Right lobe of liver (tissue), 6 donors: ENCODE measurements around the gene ASCC3. TPM values are rescaled to one million over a fixed set of nuclear protein-coding genes. Genes with fewer than 3 reads are reported as not detected.

Experiments used
- ATAC-seq, 4 donors: fragments of 200-7000 bp; cut with Tn5 transposase; one replicate each; pipeline ENCODE4 v1.9.1; 2020; ENCODE audit warnings: mild to moderate bottlenecking in 4 of 4, moderate library complexity in 4 of 4
- DNase-seq, 3 donors: peaks; one replicate each; pipeline ENCODE4 v3.0.0-alpha.2; 2020
- H3K27ac ChIP-seq, 3 donors: fragments of 200-600 bp; one replicate each; pipeline ENCODE4 v1.8.0; 2022
- H3K27me3 ChIP-seq, 2 donors: fragments of 200-600 bp; one replicate each; pipeline ENCODE4 v1.8.0; 2022
- H3K36me3 ChIP-seq, 4 donors: fragments of 200-600 bp; sonication (generic) in 1 of 4; one replicate each; pipeline versions ENCODE4 v1.5.1 to v1.8.0; 2017 to 2022; ENCODE audit warnings: control low read depth in 1 of 4
- H3K4me1 ChIP-seq, 4 donors: fragments of 200-600 bp; sonication (generic) in 1 of 4; one replicate each; pipeline versions ENCODE4 v1.5.1 to v1.8.0; 2017 to 2022; ENCODE audit warnings: control low read depth in 1 of 4
- H3K4me3 ChIP-seq, 3 donors: fragments of 200-600 bp; one replicate each; pipeline ENCODE4 v1.8.0; 2022
- H3K9me3 ChIP-seq, 4 donors: fragments of 200-600 bp; sonication (generic) in 1 of 4; one replicate each; pipeline versions ENCODE4 v1.5.1 to v1.8.0; 2017 to 2022; ENCODE audit warnings: control low read depth in 1 of 4
- POLR2A ChIP-seq: fragments of 450-650 bp; IDR thresholded peaks from one replicate; pipeline ENCODE4 v1.6.1; 2017; ENCODE audit warnings: antibody characterized with exemption, mild to moderate bottlenecking
- WGBS: methylation state at CpG from one replicate; pipeline ENCODE4 v1.1.6; 2018; ENCODE audit warnings: low coverage, low lambda C conversion rate; ENCODE audit not compliant: insufficient coverage; ENCODE audit errors: missing lambda C conversion rate; 5-methylcytosine and 5-hydroxymethylcytosine counted together
- intact Hi-C, 2 donors: fragments of 100-400 bp; cut with DNase I; formaldehyde crosslinking; loops; one replicate each; pipeline versions ENCODE4 v1.11.2 to v1.14.1; 2022
- total RNA-seq, 6 experiments: library from RNA; depleted of rRNA in 2 of 6; stranded (reverse); fragments of >200 nt in 2 of 6; fragmentation: NEBNext Ultra II Directional in 3 of 6; extraction: Animal tissue kit (Norgen Biotek cat#: 25700) in 3 of 6; gene quantifications; one replicate each; pipeline versions ENCODE4 v1.1.0 to v1.2.4, GENCODE V29; 2016 to 2023
- TF ChIP-seq, protein P1 (sequence below), 4 donors: fragments of 200-600 bp in 3 of 4; fragments of 450-650 bp in 1 of 4; IDR thresholded peaks; one replicate each; pipeline versions ENCODE4 v1.5.1 to v1.8.0; 2016 to 2022; ENCODE audit warnings: antibody characterized with exemption in 4 of 4, mild to moderate bottlenecking in 2 of 4
- donor health status: DM: no; HTN: yes; CAD: no.
- donor health status: DM: no; HTN: no; CAD: no.
- donor health status: DM: no; HTN: no; CAD: no.
- donor health status: DM: no; HTN: yes; CAD: no.
- donor health status: DM: no; HTN: yes; CAD: no.

ASCC3 gene
- total RNA-seq, 6 experiments from 2014 or later = 17.0 to 28.2 (median 24.9) TPM

DNA sequence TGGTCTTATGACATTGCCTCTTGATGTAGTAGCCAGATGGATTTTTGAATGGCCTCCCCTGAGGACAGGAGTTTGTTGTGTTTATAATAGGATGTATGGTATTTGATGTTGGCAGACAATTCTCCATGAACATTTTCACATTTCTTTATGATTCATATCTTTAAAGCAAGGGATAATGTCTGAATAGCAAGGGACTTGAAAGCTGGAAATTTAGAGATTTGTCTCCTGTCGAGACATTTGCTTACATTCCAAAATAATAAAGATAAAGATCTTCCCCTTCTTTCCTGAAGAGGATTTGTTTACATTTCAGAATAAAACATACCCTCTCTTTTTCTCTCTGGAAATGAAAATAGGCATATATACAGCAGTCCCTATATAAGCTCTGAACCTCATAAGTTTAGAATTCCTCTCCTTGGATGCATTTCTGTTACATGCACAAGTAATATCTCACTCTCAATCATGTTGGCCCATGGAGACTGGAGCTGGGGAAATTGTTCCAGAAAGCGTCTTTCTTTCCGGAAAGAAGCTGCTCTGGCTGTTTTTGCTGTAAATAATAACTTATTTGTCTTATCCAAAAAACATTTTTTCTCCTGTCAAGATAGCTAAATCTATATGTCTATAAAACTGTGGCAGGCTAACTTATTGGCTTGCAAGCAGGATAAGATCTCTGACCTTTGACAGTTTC lies 42.5 kb upstream of the ASCC3 start:
- no peaks in the 10 kb centered on the region for H3K36me3 ChIP-seq
- no peaks in the 10 kb centered on the region for H3K9me3 ChIP-seq
- DNase-seq = no peak
- 52% methylated on average over 3 of the region's 3 CpGs for WGBS
- intact Hi-C loops = no loop called here
- no peaks in the 10 kb centered on the region for H3K27me3 ChIP-seq
- H3K27ac ChIP-seq = no peak overlapping the region
- no peak for ATAC-seq
- H3K4me1 ChIP-seq = no peaks in the 10 kb centered on the region
- TF ChIP-seq, protein P1, sequence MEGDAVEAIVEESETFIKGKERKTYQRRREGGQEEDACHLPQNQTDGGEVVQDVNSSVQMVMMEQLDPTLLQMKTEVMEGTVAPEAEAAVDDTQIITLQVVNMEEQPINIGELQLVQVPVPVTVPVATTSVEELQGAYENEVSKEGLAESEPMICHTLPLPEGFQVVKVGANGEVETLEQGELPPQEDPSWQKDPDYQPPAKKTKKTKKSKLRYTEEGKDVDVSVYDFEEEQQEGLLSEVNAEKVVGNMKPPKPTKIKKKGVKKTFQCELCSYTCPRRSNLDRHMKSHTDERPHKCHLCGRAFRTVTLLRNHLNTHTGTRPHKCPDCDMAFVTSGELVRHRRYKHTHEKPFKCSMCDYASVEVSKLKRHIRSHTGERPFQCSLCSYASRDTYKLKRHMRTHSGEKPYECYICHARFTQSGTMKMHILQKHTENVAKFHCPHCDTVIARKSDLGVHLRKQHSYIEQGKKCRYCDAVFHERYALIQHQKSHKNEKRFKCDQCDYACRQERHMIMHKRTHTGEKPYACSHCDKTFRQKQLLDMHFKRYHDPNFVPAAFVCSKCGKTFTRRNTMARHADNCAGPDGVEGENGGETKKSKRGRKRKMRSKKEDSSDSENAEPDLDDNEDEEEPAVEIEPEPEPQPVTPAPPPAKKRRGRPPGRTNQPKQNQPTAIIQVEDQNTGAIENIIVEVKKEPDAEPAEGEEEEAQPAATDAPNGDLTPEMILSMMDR (IDR thresholded peaks at IDR 0.05) = no peak
- no peak for TF ChIP-seq POLR2A
- H3K4me3 ChIP-seq = no peak overlapping the region

DNA sequence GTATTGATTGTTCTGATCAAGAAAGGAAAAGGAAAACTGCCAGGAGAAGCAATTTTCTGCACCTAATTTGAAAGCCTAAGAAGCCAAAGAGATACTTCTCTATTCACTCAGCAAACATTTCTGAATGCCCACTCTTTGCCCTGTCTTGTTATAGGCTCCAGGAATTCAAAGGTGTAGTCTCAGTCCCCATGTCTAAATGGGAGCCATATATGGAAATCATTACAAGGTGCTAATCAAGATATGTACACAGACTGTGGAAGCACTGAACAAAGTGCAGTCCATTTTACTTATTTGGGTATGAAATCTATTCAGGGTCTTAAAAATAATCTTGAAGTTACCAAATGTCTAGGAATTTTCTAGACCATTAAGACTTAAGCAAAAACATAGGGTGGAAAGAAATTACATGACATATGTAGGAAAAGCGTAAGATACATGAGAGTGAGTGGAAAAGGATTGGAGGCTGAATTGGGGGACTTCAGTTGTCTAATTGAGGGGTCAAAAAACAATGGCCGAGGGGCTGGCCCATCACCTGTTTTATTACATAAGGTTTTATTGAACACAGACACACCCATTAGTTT lies 39.0 kb upstream of the ASCC3 start:
- ATAC-seq (no peak), DNase-seq (no peak)
- Histone ChIP-seq H3K4me3 (no peak overlapping the region), H3K4me1 (no peaks in the 10 kb centered on the region), H3K27me3 (no peaks in the 10 kb centered on the region), H3K27ac (no peak overlapping the region), H3K36me3 (no peaks in the 10 kb centered on the region), H3K9me3 (no peaks in the 10 kb centered on the region)
- 75% methylated on average over 2 of the region's 2 CpGs for WGBS
- TF ChIP-seq, protein P1 (IDR thresholded peaks at IDR 0.05) = no peak
- no peak for TF ChIP-seq POLR2A
- intact Hi-C loops = no loop called here

DNA sequence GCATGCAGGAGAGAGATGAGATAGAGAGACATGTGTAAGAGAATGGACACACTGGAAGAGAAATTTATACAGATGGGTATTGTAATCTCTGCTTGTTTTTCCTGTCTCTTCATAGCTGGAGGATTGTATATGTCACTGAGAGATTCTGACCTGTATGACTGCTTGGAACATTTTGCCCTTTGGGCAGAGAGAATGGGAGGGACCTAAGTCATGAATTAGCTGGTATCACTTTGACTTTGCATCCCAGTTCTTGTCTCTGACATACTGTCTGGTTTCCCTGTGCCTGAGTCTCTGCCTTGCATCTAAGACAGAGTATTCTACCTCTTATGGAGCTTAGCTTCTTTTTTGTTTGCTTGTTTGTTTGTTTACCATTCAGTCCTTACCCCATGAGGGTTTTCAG lies 37.0 kb upstream of the ASCC3 start:
- no peak overlapping the region for H3K27ac ChIP-seq
- no peaks in the 10 kb centered on the region for H3K36me3 ChIP-seq
- intact Hi-C loops = no loop called here
- no peaks in the 10 kb centered on the region for H3K27me3 ChIP-seq
- no peaks in the 10 kb centered on the region for H3K9me3 ChIP-seq
- no peak for ATAC-seq
- no peak overlapping the region for H3K4me3 ChIP-seq
- DNase-seq = no peak
- no peaks in the 10 kb centered on the region for H3K4me1 ChIP-seq
- TF ChIP-seq, protein P1 (IDR thresholded peaks at IDR 0.05) = no peak
- no peak for TF ChIP-seq POLR2A

DNA sequence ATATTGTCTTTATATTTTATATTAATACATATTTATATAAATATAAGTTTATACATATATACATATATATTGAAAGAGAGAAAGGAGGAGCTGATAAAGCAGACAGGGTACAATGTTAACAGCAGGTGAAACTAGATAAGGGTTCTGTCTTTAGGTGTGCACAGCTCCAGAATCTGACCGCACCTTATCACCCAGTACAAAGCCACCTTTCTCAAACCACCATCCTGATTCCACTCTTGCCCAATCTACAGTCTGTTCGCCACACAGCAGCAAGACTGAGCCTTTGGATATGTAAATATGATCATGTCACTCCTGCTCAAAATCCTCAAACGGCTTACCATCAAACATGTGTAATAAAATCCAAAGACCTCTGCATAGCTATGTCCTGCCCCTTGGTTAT lies 34.7 kb upstream of the ASCC3 start:
- Histone ChIP-seq H3K4me1 (no peaks in the 10 kb centered on the region), H3K36me3 (no peaks in the 10 kb centered on the region), H3K9me3 (no peaks in the 10 kb centered on the region), H3K27me3 (no peaks in the 10 kb centered on the region), H3K27ac (no peak overlapping the region), H3K4me3 (no peak overlapping the region)
- no peak for DNase-seq
- intact Hi-C loops = no loop called here
- 71% methylated on average over 2 of the region's 3 CpGs for WGBS
- ATAC-seq = no peak
- TF ChIP-seq POLR2A = no peak
- TF ChIP-seq, protein P1 (IDR thresholded peaks at IDR 0.05) = no peak
